GM19395 (cell line): Measurements from ENCODE around the gene RNU11.
A peak's percentile ranks its signal among the peaks of the same experiment; 100 is the strongest.
"Not testable (repeated sequence)": the region's sequence is repeated elsewhere in the genome, so short reads cannot be mapped to it uniquely, and the experiment has no call there.

Experiments
- ATAC-seq: cut with Tn5 transposase; IDR thresholded peaks from one replicate; pipeline ENCODE4 v1.9.1; 2021; ENCODE audit warnings: mild to moderate bottlenecking, moderate library complexity; ENCODE audit not compliant: unreplicated experiment

Gene RNU11

DNA sequence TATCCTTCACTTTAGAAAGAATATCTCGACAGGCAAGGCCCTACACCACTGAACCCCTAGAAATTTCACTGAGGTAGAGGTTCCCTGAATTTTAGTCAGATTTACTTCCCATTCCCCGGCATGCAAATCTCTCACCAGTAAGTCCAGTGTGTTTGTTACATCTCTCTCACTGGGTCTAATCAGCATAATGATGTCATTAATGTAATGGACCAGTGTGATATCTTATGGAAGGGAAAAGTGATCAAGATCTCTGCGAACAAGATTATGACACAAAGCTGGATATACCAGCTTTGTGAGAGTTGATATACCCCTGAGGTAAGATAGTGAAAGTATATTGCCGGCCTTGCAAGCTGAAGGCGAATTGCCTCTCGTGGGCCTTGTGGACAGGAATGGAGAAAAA lies 7.9 kb downstream of the RNU11 start:
- no peak for ATAC-seq

DNA sequence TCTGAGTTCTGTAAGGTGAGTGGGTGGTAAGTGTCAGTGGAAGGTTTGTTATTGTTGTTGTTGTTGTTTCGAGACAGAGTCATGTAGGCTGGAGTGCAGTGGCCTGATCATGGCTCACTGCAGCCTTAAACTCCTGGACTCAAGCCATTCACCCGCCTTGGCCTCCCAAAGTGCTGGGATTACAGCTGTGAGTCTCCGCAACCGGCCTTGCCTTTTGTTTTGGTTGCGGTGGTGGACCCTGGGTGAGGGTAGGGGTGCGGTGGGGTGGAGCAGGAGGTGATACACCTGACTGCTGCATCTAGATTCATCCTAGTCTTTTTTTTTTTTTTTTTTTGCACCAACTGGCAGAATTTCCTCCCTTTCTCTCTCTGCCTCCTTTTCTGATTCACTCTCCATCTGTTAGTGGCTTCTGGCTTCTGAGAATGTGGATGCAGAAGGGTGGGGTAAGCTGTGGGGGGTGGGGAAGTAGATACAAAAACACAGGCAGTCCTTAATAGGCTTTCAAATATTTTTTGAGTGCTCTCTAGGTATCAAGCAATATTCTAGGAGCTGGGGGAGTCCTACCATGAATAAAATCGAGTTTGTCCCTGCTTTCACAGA lies 15.6 kb downstream of the RNU11 start:
- no peak for ATAC-seq

DNA sequence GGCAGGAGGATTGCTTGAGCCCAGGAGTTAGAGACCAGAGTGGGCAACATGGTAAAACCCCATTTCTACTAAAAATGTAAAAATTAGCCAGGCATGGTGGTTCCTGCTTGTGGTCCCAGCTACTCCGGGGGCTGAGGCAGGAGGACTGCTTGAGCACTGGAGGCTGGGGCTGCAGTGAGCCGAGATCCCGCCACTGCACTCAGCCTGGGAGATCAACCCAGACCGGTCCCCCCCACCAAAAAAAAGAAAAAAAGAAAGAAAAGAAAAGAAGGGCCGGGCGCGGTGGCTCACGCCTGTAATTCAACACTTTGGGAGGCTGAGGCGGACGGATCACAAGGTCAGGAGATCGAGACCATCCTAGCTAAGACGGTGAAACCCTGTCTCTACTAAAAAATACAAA lies 18.4 kb downstream of the RNU11 start:
- ATAC-seq: no peak

DNA sequence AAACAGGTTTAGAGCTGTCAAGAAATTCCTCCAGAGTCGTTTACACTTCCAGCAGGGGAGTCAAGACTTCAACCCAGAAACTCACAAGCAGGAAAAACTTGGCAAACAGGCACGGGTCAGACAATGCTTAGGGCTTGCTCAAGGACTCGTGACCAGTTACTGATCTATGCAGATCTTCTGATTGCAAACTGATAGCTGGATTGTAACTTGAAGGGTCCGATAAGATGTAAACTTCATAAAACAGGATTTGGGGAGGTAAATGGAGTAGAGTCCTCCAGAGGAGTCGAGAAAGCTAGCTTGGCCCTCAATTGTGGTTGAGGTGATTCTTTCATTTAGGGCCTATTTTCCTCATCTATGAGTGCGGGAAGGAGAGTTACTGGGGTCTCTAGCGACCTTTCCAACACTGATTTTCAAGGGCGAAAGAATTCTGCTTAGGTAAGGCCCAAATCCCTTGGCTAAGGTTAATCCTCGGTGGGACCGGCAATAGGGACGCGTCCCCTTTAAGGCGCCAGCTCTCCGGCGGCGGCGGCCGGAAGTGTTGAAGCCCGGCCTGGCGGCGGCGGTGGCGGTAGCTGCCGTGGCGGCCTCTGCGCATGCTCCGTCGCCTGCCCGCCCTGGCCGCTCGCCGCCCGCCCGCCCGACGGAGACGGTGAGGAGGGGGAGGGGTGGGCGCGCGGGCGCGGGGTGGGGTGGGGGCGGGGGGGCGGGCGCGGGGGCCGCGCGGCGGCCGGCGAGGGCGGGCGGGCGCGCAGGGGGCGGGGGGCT lies 20.0 kb downstream of the RNU11 start, which contains the start of gene GMEB1:
TSS of gene GMEB1 (plus strand) at position 594 of the 765 bp plus-strand sequence. CDS start 14,829 bp downstream, outside the sequence.
- ATAC-seq: peak; percentile 64

DNA sequence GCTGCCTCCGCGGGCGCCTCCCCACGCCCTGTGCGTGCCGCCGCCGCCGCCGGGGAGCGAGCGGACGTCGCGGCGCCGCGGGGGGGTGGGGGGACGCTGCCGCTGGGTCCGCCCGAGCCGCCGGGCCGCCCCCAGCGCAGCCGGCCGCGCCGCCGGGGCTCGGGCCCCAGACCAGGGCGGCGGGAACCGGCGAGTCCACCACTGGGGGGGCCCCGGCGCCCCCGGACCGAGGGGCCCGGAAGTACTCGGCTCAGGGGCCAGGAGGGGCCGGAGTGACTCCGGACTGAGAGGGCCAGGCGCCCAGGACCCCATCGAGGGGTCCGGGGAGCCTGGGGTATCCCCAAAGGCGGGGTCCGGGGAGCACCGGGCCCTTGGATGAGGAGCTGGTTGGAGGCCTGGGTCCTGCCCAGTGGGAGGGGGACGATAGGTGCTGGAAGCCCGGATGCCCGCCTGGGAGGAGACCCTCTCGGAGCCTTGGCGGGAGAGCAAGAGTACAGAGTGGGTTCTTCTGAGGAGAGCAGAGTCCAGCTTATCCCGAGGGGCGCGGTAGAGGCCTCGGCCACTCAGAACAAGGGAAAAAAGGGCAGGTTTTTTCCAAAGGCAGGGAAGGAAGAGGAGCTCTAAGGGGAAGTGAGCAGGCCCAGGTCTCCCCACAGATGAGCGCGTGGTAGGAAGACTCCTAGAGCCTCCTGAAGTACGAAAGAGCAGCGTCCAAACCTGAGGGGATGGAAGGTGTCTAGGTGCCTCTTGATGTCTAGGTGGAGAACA lies 20.7 kb downstream of the RNU11 start:
- ATAC-seq: peak; percentile 43

DNA sequence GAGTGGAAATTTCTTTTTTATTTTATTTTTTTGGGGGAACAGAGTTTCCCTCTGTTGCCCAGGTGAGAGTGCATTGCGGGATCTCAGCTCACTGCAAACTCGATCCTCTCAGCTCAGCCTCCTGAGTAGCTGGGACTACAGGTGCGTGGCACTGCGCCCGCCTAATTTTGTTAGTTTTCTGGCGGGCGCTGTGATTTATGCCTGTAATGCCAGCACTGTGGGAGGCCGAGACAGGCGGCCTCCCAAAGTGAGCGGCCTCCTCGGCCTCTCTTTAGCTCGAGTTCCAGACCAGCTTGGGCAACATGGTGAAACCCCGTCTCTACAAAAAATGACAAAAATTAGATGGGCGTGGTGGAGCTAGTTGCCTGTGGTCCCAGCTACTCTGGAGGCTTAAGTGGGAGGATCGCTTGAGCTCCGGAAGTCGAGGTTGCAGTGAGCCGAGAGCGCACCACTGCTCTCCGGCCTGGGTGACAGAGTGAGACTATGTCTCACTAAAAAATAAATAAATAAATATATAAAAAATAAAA lies 22.9 kb downstream of the RNU11 start:
- ATAC-seq: no peak

DNA sequence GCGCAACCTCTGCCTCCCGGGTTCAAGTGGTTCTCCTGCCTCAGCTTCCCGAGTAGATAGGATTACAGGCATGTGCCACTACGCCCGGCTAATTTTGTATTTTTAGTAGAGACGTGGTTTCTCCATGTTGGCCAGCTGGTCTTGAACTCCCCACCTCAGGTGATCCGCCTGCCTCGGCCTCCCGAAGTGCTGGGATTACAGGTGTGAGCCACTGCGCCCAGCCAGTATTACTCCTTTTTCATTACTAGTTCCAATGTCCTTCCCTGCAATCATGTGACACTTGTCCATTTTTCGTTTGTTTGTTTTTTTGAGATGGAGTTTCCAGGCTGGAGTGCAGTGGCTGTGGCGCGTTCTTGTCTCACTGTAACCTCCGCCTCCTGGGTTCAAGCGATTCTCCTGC lies 24.6 kb downstream of the RNU11 start:
- not testable (repeated sequence) for ATAC-seq

DNA sequence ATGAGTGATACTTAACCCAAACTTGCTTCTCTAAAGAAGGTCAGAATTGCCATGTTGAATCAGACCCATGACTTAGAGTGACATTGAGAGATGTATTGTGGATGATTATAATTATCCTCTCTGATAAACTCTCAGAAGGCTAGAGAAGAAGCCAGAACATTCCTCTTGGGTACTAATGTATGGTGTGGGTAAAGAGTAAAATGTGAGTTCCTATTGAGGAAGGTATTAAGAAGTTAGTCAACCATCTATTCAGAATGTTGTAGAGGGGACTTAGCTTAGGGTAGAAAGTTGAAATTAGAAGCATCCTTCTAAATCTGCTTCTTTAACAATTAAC lies 27.5 kb downstream of the RNU11 start:
- ATAC-seq: no peak

DNA sequence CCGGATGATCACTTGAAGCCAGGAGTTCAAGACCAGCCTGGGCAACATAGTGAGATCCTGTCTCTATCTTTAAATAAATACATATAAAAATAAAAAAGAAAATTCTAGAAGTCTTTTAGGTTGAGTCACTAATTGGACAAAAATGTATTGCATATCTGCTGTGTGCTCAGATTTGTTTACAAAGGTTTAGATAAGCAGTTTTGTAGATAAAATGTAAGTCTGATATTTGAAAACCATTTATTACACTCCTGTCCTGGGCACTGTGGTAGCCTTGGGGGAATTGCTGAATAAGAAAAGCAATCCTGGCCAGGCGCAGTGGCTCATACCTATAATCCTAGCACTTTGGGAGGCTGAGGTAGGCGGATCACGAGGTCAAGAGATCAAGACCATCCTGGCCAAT lies 31.8 kb downstream of the RNU11 start:
- no peak for ATAC-seq

DNA sequence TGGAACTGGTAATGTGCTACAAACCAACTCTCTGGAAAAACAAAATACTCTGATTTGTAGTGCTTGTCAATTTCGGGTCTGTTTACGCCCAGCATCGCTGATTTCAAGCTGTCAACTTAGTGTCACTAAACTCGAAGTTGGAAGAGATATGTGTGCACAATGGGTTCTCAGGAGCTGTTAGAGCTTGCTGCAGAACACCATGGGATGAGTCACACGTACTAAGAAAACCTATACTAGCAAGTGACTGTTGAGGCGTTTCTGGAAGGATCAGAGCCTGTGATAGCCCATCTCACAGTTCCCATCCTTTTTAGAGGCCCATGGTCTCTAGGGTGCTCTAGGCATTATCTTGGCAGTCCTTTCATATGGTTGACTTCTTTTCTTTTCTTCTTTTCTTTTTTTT lies 34.4 kb downstream of the RNU11 start:
- no peak for ATAC-seq

DNA sequence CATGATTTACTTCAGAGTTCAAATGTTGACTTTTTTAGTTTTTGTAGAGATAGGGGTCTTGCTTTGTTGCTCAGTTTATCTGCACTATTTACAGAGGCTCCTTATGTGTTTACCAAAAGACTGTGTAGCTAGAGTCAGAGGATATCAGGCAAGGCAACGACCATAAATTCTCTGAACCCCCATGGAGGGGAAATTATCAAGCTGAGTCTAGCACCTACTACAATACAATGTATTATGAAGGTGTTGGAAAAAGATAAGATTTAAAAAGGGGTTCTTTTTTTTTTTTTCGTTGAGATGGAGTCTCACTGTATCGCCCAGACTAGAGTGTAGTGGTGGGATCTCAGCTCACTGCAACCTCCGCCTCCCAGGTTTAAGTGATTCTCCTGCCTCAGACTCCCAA lies 36.5 kb downstream of the RNU11 start:
- ATAC-seq: no peak

DNA sequence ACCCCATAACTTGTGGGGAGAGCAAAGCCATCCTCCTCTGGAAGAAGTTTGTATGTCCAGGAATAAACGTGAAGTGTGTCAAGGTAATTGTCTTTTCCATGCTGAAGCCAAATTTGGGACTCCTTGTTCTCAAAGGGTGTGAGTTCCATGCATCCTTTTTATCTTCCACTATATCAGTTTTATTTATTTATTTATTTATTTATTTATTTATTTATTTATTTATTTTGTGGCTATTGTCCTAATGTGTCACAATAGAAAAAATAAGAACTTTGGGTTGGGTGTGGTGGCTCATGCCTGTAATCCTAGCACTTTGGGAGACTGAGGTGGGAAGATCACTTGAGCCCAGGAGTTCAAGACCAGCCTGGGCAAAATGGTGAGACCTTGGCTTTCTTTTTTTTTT lies 43.2 kb downstream of the RNU11 start:
- not testable (repeated sequence) for ATAC-seq
